ENCODE results near the gene KRT7. TPM values are rescaled to one million over a fixed set of nuclear protein-coding genes. Genes with fewer than 3 reads are reported as not detected.
"Not testable (repeated sequence)": the region's sequence is repeated elsewhere in the genome, so short reads cannot be mapped to it uniquely, and the experiment has no call there.

KRT7 gene
- total and polyA plus RNA-seq, 5 donors, result 0.16 to 3.0 (median 1.0) TPM; not detected in 1

GRCh38 chr12:52279422-52280318 is 46.6 kb downstream of the KRT7 start:
- H3K27me3 ChIP-seq (ENCODE audit: control insufficient read depth, insufficient read depth), result no peaks in the 10 kb centered on the region
- intact Hi-C loops (cut with DNase I), result loop anchor here in 2 of 4 donors (2.0 to 5.0 kb wide), 2 partner anchors 122 to 123 kb away; no protein-coding TSS in a partner anchor
- ATAC-seq, result no peak
- no peak for DNase-seq
- H3K27ac ChIP-seq (ENCODE audit: low read length), result no peak overlapping the region
- 88% methylated on average over 14 of the region's 14 CpGs for WGBS
- no peaks in the 10 kb centered on the region for H3K9me3 ChIP-seq (ENCODE audit: control insufficient read depth, low read length)
- H3K4me1 ChIP-seq (ENCODE audit: control insufficient read depth, insufficient read depth, low read length), result no peaks in the 10 kb centered on the region
- H3K4me3 ChIP-seq (ENCODE audit: low read length), result no peak overlapping the region

GRCh38 chr12:52280319-52280795 is 47.3 kb downstream of the KRT7 start:
- Histone ChIP-seq H3K27ac (ENCODE audit: low read length) (peak overlapping the region; percentile 19), H3K4me1 (ENCODE audit: control insufficient read depth, insufficient read depth, low read length) (no peaks in the 10 kb centered on the region), H3K9me3 (ENCODE audit: control insufficient read depth, low read length) (no peaks in the 10 kb centered on the region), H3K27me3 (ENCODE audit: control insufficient read depth, insufficient read depth) (no peaks in the 10 kb centered on the region), H3K4me3 (ENCODE audit: low read length) (no peak overlapping the region)
- WGBS, result 62% methylated on average over 3 of the region's 3 CpGs
- intact Hi-C loops (cut with DNase I), result no loop called here
- ATAC-seq (peak; percentile 57 to 70), DNase-seq (peak in 2 of 3 donors; percentile 56 to 73)

- Histone ChIP-seq H3K4me3 (ENCODE audit: low read length) (no peak overlapping the region), H3K4me1 (ENCODE audit: control insufficient read depth, insufficient read depth, low read length) (no peaks in the 10 kb centered on the region), H3K27ac (ENCODE audit: low read length) (peak overlapping the region; percentile 55), H3K27me3 (ENCODE audit: control insufficient read depth, insufficient read depth) (no peaks in the 10 kb centered on the region), H3K9me3 (ENCODE audit: control insufficient read depth, low read length) (no peaks in the 10 kb centered on the region)
- intact Hi-C loops (cut with DNase I), result no loop called here
- 53% methylated on average over 4 of the region's 4 CpGs for WGBS
- DNase-seq (peak in 2 of 3 donors; percentile 63 to 70), ATAC-seq (peak; percentile 22 to 32)
Observed at GRCh38 chr12:52280796-52281560, 47.9 kb downstream of the KRT7 start.

GRCh38 chr12:52284562-52285171 is 51.6 kb downstream of the KRT7 start:
- Histone ChIP-seq H3K9me3 (ENCODE audit: control insufficient read depth, low read length) (no peaks in the 10 kb centered on the region), H3K4me1 (ENCODE audit: control insufficient read depth, insufficient read depth, low read length) (no peaks in the 10 kb centered on the region), H3K27ac (ENCODE audit: low read length) (no peak overlapping the region), H3K4me3 (ENCODE audit: low read length) (no peak overlapping the region), H3K27me3 (ENCODE audit: control insufficient read depth, insufficient read depth) (no peaks in the 10 kb centered on the region)
- intact Hi-C loops (cut with DNase I), result no loop called here
- 75% methylated on average over 4 of the region's 4 CpGs for whole genome bisulfite sequencing
- ATAC-seq (no peak), DNase-seq (no peak)

GRCh38 chr12:52285172-52285745 is 52.2 kb downstream of the KRT7 start:
- no peaks in the 10 kb centered on the region for H3K4me1 ChIP-seq (ENCODE audit: control insufficient read depth, insufficient read depth, low read length)
- no peak overlapping the region for H3K27ac ChIP-seq (ENCODE audit: low read length)
- intact Hi-C loops (cut with DNase I), result no loop called here
- 94% methylated on average over 2 of the region's 2 CpGs for WGBS
- DNase-seq (no peak), ATAC-seq (no peak)
- no peaks in the 10 kb centered on the region for H3K9me3 ChIP-seq (ENCODE audit: control insufficient read depth, low read length)
- no peak overlapping the region for H3K4me3 ChIP-seq (ENCODE audit: low read length)
- H3K27me3 ChIP-seq (ENCODE audit: control insufficient read depth, insufficient read depth), result no peaks in the 10 kb centered on the region

- whole genome bisulfite sequencing, result 87% methylated on average over 24 of the region's 24 CpGs
- no peaks in the 10 kb centered on the region for H3K4me1 ChIP-seq (ENCODE audit: control insufficient read depth, insufficient read depth, low read length)
- H3K4me3 ChIP-seq (ENCODE audit: low read length), result no peak overlapping the region
- no peak for ATAC-seq
- no peaks in the 10 kb centered on the region for H3K27me3 ChIP-seq (ENCODE audit: control insufficient read depth, insufficient read depth)
- H3K27ac ChIP-seq (ENCODE audit: low read length), result no peak overlapping the region
- intact Hi-C loops (cut with DNase I), result no loop called here
- H3K9me3 ChIP-seq (ENCODE audit: control insufficient read depth, low read length), result no peaks in the 10 kb centered on the region
- DNase-seq, result no peak
Observed at GRCh38 chr12:52285851-52286530, 52.9 kb downstream of the KRT7 start.

GRCh38 chr12:52286857-52287785 is 54.1 kb downstream of the KRT7 start:
- DNase-seq; H3K4me1 ChIP-seq (ENCODE audit: control insufficient read depth, insufficient read depth, low read length); ATAC-seq; intact Hi-C loops (cut with DNase I); H3K4me3 ChIP-seq (ENCODE audit: low read length); H3K27ac ChIP-seq (ENCODE audit: low read length); H3K27me3 ChIP-seq (ENCODE audit: control insufficient read depth, insufficient read depth); H3K9me3 ChIP-seq (ENCODE audit: control insufficient read depth, low read length): not testable (repeated sequence)
- WGBS, result 86% methylated on average over 21 of the region's 21 CpGs

GRCh38 chr12:52287816-52288805 is 55.1 kb downstream of the KRT7 start:
- DNase-seq; H3K27ac ChIP-seq (ENCODE audit: low read length); intact Hi-C loops (cut with DNase I); H3K9me3 ChIP-seq (ENCODE audit: control insufficient read depth, low read length); H3K4me3 ChIP-seq (ENCODE audit: low read length); H3K27me3 ChIP-seq (ENCODE audit: control insufficient read depth, insufficient read depth); H3K4me1 ChIP-seq (ENCODE audit: control insufficient read depth, insufficient read depth, low read length); ATAC-seq: not testable (repeated sequence)
- 68% methylated on average over 17 of the region's 17 CpGs for WGBS
